ENCODE measurements around the gene DLGAP1.

DLGAP1 gene

DNA sequence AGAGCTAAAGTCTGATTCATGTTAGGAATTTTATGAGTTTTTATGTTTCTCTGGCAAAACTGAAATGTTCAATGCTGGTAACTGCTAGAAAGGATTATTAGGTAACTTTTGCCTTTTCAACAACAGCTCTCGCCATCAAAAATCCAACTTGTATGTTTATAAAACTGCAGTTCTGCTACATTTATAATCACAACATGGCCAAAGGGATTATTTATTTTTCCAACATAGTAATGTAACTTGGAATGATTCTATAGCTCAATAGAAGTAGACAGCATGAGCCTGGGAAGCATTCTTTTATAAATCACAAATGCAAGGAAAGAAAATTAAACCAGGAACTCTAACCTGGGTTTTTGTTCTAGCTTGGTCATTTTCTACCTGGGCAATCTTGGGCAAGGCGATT, 534.3 kb downstream of the DLGAP1 start:
- Histone ChIP-seq H3K4me1 (ENCODE audit: control insufficient read depth, insufficient read depth, low read length, poor library complexity, severe bottlenecking) (no peaks in the 10 kb centered on the region), H3K9me3 (ENCODE audit: control insufficient read depth, low read length) (no peaks in the 10 kb centered on the region), H3K4me3 (ENCODE audit: insufficient read depth, low read depth, low read length, poor library complexity, severe bottlenecking) (no peak overlapping the region), H3K27me3 (replicated peaks; ENCODE audit: control insufficient read depth, insufficient read depth, low read length, poor library complexity, severe bottlenecking) (no peaks in the 10 kb centered on the region), H3K36me3 (ENCODE audit: control insufficient read depth, insufficient read depth, low read length) (no peaks in the 10 kb centered on the region), H3K27ac (ENCODE audit: insufficient read depth, low read length, poor library complexity, severe bottlenecking) (no peak overlapping the region)
- no peak for DNase-seq

DNA sequence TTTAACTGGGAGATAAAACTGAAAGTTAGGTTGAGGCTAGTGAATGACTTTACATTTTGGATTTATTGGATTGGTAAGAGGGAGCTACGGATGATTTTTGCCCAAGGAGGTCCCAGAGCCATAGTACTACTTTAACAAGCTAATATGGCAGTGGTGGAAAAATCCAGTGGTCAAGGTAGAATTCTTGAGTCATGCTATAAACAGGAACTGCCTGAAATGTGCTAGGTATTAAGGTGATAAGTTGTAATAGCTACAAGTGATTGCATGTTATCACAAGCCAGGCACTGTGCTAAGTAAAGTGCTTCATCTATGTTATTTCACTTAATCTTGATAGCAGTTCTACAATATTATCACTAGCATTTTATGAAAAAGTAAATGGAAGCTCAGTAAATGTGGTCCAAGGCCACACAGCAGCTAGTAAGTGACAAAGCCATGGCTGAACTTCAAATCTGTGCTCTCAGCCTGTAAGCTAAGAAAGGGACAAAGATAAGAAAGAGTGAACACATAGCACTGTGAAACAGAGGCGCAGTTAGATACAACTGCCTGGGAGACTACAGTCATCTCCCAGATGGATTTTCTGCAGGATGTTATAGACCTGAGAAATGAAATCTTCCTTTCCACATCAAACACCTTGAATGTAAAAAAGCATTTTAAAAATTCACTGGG, 535.6 kb downstream of the DLGAP1 start:
- H3K9me3 ChIP-seq (ENCODE audit: control insufficient read depth, low read length): no peaks in the 10 kb centered on the region
- H3K4me3 ChIP-seq (ENCODE audit: insufficient read depth, low read depth, low read length, poor library complexity, severe bottlenecking): no peak overlapping the region
- no peaks in the 10 kb centered on the region for H3K4me1 ChIP-seq (ENCODE audit: control insufficient read depth, insufficient read depth, low read length, poor library complexity, severe bottlenecking)
- no peak for DNase-seq
- no peak overlapping the region for H3K27ac ChIP-seq (ENCODE audit: insufficient read depth, low read length, poor library complexity, severe bottlenecking)
- no peaks in the 10 kb centered on the region for H3K36me3 ChIP-seq (ENCODE audit: control insufficient read depth, insufficient read depth, low read length)
- no peaks in the 10 kb centered on the region for H3K27me3 ChIP-seq (replicated peaks; ENCODE audit: control insufficient read depth, insufficient read depth, low read length, poor library complexity, severe bottlenecking)

DNA sequence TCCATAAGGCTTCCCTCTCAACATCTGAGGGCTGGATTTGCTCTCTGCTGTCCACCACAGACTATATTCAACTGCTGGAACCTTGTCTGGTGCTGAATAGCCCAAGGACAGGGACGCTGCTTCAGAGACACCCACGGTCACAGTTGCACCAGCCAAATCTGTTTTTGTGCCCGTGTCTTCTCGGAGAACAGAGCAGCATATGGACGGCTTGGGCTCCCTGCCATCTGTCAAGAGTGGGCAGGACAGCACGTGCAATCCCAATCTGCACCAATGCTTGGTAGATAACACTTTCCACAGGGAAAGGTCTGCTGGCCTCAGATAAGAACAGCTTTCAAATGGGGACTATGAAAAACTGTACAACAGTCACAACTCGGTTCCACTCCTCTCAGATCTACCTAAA, 539.0 kb downstream of the DLGAP1 start:
- Histone ChIP-seq H3K4me3 (ENCODE audit: insufficient read depth, low read depth, low read length, poor library complexity, severe bottlenecking) (no peak overlapping the region), H3K9me3 (ENCODE audit: control insufficient read depth, low read length) (no peaks in the 10 kb centered on the region), H3K27ac (ENCODE audit: insufficient read depth, low read length, poor library complexity, severe bottlenecking) (no peak overlapping the region), H3K36me3 (ENCODE audit: control insufficient read depth, insufficient read depth, low read length) (no peaks in the 10 kb centered on the region), H3K27me3 (replicated peaks; ENCODE audit: control insufficient read depth, insufficient read depth, low read length, poor library complexity, severe bottlenecking) (no peaks in the 10 kb centered on the region), H3K4me1 (ENCODE audit: control insufficient read depth, insufficient read depth, low read length, poor library complexity, severe bottlenecking) (no peaks in the 10 kb centered on the region)
- no peak for DNase-seq

DNA sequence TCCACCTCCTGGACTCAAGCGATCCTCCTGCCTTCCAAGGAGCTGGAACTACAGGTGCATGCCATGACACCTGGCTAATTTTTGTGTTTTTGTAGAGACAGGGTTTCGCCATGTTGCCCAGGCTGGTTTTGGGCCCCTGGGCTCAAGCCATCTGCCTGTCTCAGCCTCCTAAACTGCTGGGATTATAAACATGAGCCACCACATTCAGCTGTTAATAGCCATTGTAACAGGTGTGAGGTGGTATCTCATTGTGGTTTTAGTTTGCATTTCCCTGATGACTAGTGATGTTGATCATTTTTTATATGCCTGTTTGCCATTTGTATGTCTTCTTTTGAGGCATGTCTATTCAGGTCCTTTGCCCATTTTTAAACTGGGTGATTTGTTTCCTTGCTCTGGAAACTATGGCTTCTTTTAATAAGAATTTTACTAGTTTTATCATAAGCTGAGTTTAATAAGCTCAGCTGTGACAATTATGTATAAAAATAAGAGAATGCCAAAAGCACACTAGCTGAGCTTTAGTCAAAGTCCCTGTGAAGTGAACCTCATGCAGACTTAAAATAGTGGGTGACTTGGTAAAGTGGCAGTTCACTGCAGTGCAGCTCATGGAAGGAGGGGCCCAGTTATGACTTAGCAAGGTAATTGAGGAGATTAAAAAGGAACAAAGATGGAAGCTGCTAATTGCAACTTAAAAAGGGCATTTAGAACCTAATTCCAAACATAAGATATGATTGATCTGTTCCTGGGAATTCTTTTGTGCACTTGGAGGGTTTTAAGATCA, 540.1 kb downstream of the DLGAP1 start:
- no peaks in the 10 kb centered on the region for H3K36me3 ChIP-seq (ENCODE audit: control insufficient read depth, insufficient read depth, low read length)
- H3K4me3 ChIP-seq (ENCODE audit: insufficient read depth, low read depth, low read length, poor library complexity, severe bottlenecking): no peak overlapping the region
- H3K27me3 ChIP-seq (replicated peaks; ENCODE audit: control insufficient read depth, insufficient read depth, low read length, poor library complexity, severe bottlenecking): no peaks in the 10 kb centered on the region
- H3K9me3 ChIP-seq (ENCODE audit: control insufficient read depth, low read length): no peaks in the 10 kb centered on the region
- H3K4me1 ChIP-seq (ENCODE audit: control insufficient read depth, insufficient read depth, low read length, poor library complexity, severe bottlenecking): no peaks in the 10 kb centered on the region
- no peak overlapping the region for H3K27ac ChIP-seq (ENCODE audit: insufficient read depth, low read length, poor library complexity, severe bottlenecking)
- no peak for DNase-seq

DNA sequence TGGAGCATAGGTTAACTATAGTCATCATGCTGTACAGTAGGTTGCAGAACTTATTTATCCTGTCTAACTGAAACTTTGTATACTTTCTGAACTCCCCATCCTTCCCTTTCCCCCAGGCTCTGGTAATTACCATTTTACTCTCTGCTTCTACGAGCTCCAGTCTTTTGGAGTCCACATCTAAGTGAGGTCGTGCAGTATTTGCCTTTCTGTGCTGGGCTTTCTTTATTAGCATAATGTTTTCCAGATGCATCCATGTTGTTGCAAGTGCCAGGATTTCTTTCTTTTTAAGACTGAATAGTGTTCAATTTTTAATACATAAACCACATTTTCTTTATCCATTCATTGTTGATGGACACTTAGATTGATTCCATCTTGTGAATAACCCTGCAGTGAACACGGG, 541.0 kb downstream of the DLGAP1 start:
- H3K36me3 ChIP-seq (ENCODE audit: control insufficient read depth, insufficient read depth, low read length): no peaks in the 10 kb centered on the region
- H3K4me1 ChIP-seq (ENCODE audit: control insufficient read depth, insufficient read depth, low read length, poor library complexity, severe bottlenecking): no peaks in the 10 kb centered on the region
- DNase-seq: no peak
- H3K4me3 ChIP-seq (ENCODE audit: insufficient read depth, low read depth, low read length, poor library complexity, severe bottlenecking): no peak overlapping the region
- H3K9me3 ChIP-seq (ENCODE audit: control insufficient read depth, low read length): no peaks in the 10 kb centered on the region
- H3K27me3 ChIP-seq (replicated peaks; ENCODE audit: control insufficient read depth, insufficient read depth, low read length, poor library complexity, severe bottlenecking): no peaks in the 10 kb centered on the region
- no peak overlapping the region for H3K27ac ChIP-seq (ENCODE audit: insufficient read depth, low read length, poor library complexity, severe bottlenecking)

DNA sequence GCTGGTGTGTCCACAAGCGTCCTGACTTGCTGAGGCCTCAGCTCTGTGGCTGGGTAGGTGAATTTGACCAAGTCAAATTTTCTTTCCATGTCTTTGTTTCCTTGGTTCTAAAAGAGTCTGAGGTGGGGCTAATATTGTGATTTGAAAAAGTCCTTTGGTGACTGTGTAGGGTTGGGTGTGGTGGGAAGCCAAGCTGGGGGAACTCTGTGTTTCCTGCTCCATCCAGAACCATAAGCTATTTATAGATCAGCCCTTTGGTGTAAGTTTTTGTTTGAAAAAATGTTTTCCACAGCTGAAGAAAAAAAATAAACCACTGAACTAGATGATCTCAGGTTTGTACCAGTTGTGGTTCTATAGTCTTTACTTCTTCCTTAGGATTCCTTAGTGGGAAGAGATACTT, 542.4 kb downstream of the DLGAP1 start:
- no peak overlapping the region for H3K4me3 ChIP-seq (ENCODE audit: insufficient read depth, low read depth, low read length, poor library complexity, severe bottlenecking)
- no peak overlapping the region for H3K27ac ChIP-seq (ENCODE audit: insufficient read depth, low read length, poor library complexity, severe bottlenecking)
- H3K27me3 ChIP-seq (replicated peaks; ENCODE audit: control insufficient read depth, insufficient read depth, low read length, poor library complexity, severe bottlenecking): no peaks in the 10 kb centered on the region
- H3K36me3 ChIP-seq (ENCODE audit: control insufficient read depth, insufficient read depth, low read length): no peaks in the 10 kb centered on the region
- H3K9me3 ChIP-seq (ENCODE audit: control insufficient read depth, low read length): no peaks in the 10 kb centered on the region
- H3K4me1 ChIP-seq (ENCODE audit: control insufficient read depth, insufficient read depth, low read length, poor library complexity, severe bottlenecking): no peaks in the 10 kb centered on the region
- no peak for DNase-seq

DNA sequence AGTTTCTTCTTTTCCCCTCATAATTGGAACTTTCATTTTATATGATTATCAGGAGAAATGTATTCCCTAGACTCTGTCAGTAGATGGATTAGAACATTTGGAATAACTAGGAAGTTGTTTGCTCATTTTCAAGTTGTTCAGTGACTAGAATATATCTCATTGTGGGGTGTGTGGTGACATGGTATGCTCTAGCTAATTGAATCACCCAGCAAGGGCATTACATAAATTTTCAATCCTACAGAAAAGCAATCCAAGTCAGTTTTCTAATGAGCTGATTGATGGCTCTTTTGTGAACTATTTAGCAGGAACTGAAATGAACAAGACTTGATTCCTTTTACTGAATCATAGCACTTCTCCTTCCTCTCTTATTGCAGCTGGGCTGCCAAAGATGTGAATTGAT, 543.7 kb downstream of the DLGAP1 start:
- no peaks in the 10 kb centered on the region for H3K9me3 ChIP-seq (ENCODE audit: control insufficient read depth, low read length)
- no peaks in the 10 kb centered on the region for H3K4me1 ChIP-seq (ENCODE audit: control insufficient read depth, insufficient read depth, low read length, poor library complexity, severe bottlenecking)
- no peak overlapping the region for H3K4me3 ChIP-seq (ENCODE audit: insufficient read depth, low read depth, low read length, poor library complexity, severe bottlenecking)
- H3K27ac ChIP-seq (ENCODE audit: insufficient read depth, low read length, poor library complexity, severe bottlenecking): no peak overlapping the region
- no peaks in the 10 kb centered on the region for H3K27me3 ChIP-seq (replicated peaks; ENCODE audit: control insufficient read depth, insufficient read depth, low read length, poor library complexity, severe bottlenecking)
- no peak for DNase-seq
- no peaks in the 10 kb centered on the region for H3K36me3 ChIP-seq (ENCODE audit: control insufficient read depth, insufficient read depth, low read length)

DNA sequence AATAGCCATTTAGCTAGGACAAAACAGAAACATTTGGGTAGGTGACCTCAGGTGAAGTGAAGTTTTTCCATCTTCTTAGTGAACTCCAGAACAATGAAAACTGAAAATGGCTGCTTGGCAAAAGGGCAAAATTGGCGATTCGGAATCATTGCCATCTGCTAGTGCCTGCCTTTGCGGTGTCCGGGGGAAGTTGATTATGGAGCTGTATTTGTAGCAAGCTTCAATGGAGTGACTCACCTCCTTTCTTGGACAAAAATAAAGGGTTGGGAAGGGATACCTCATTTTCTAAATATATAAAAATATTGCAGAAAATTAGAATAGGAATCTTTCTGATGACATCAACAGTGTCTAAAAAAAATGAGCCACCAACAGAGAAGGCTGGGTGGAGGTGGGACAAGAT, 544.6 kb downstream of the DLGAP1 start:
- Histone ChIP-seq H3K4me1 (ENCODE audit: control insufficient read depth, insufficient read depth, low read length, poor library complexity, severe bottlenecking) (no peaks in the 10 kb centered on the region), H3K4me3 (ENCODE audit: insufficient read depth, low read depth, low read length, poor library complexity, severe bottlenecking) (no peak overlapping the region), H3K27me3 (replicated peaks; ENCODE audit: control insufficient read depth, insufficient read depth, low read length, poor library complexity, severe bottlenecking) (no peaks in the 10 kb centered on the region), H3K9me3 (ENCODE audit: control insufficient read depth, low read length) (no peaks in the 10 kb centered on the region), H3K36me3 (ENCODE audit: control insufficient read depth, insufficient read depth, low read length) (no peaks in the 10 kb centered on the region), H3K27ac (ENCODE audit: insufficient read depth, low read length, poor library complexity, severe bottlenecking) (no peak overlapping the region)
- DNase-seq: no peak

DNA sequence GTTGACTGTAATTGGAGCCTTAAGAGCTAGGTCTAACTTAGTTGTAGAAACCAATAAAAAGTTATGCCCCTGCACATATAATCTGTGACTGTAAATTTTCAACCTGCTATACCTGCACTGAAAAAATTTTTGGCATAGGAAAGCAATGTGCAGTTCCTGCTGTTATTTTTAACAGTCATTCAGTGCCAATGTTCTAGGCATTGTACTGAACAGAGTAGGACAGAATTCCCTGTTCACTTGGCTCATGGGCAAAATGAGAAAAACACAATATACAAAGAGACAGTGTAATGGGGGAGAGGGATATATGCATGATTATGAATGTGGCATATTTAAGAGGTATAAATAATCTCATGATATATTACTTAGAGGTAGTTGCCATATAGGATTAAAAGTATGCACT, 547.2 kb downstream of the DLGAP1 start:
- Histone ChIP-seq H3K27ac (ENCODE audit: insufficient read depth, low read length, poor library complexity, severe bottlenecking) (no peak overlapping the region), H3K4me1 (ENCODE audit: control insufficient read depth, insufficient read depth, low read length, poor library complexity, severe bottlenecking) (no peaks in the 10 kb centered on the region), H3K4me3 (ENCODE audit: insufficient read depth, low read depth, low read length, poor library complexity, severe bottlenecking) (no peak overlapping the region), H3K9me3 (ENCODE audit: control insufficient read depth, low read length) (no peaks in the 10 kb centered on the region), H3K36me3 (ENCODE audit: control insufficient read depth, insufficient read depth, low read length) (no peaks in the 10 kb centered on the region), H3K27me3 (replicated peaks; ENCODE audit: control insufficient read depth, insufficient read depth, low read length, poor library complexity, severe bottlenecking) (no peaks in the 10 kb centered on the region)
- no peak for DNase-seq

DNA sequence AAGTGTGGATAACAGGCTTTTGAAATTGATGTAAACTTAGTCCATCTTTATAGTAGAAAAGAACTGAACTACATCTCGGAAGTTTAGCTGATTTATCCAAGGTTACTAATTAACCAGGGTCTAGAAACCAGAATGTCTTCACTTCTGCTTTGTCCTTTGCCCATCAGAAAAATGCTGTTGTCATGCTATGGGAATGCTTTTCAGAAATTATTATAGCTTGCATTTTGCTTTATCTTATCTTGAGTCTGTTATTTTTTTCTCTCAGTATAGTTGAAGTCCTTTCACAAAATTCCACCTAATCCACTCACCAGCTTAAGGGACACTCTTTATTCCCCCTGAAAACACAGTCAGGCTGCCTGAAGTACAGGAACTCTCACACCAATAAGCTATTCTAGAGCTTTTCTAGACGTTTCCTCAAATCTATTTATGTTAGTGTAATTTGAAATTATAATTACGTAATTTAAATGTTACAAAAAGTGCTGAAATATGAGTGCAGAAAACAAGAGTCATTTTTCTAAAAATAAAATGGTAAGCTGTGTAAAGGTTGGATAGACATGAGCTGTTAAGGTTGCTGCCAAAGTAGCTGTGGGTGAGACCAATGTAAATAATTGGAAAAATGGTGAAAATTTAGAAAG, 548.9 kb downstream of the DLGAP1 start:
- H3K36me3 ChIP-seq (ENCODE audit: control insufficient read depth, insufficient read depth, low read length): no peaks in the 10 kb centered on the region
- no peaks in the 10 kb centered on the region for H3K9me3 ChIP-seq (ENCODE audit: control insufficient read depth, low read length)
- no peak for DNase-seq
- no peak overlapping the region for H3K4me3 ChIP-seq (ENCODE audit: insufficient read depth, low read depth, low read length, poor library complexity, severe bottlenecking)
- no peak overlapping the region for H3K27ac ChIP-seq (ENCODE audit: insufficient read depth, low read length, poor library complexity, severe bottlenecking)
- no peaks in the 10 kb centered on the region for H3K4me1 ChIP-seq (ENCODE audit: control insufficient read depth, insufficient read depth, low read length, poor library complexity, severe bottlenecking)
- H3K27me3 ChIP-seq (replicated peaks; ENCODE audit: control insufficient read depth, insufficient read depth, low read length, poor library complexity, severe bottlenecking): no peaks in the 10 kb centered on the region

Measured in effector memory CD4-positive, alpha-beta T cell (primary cell).